ENCODE data around the gene KMT2B.

Gene KMT2B

DNA sequence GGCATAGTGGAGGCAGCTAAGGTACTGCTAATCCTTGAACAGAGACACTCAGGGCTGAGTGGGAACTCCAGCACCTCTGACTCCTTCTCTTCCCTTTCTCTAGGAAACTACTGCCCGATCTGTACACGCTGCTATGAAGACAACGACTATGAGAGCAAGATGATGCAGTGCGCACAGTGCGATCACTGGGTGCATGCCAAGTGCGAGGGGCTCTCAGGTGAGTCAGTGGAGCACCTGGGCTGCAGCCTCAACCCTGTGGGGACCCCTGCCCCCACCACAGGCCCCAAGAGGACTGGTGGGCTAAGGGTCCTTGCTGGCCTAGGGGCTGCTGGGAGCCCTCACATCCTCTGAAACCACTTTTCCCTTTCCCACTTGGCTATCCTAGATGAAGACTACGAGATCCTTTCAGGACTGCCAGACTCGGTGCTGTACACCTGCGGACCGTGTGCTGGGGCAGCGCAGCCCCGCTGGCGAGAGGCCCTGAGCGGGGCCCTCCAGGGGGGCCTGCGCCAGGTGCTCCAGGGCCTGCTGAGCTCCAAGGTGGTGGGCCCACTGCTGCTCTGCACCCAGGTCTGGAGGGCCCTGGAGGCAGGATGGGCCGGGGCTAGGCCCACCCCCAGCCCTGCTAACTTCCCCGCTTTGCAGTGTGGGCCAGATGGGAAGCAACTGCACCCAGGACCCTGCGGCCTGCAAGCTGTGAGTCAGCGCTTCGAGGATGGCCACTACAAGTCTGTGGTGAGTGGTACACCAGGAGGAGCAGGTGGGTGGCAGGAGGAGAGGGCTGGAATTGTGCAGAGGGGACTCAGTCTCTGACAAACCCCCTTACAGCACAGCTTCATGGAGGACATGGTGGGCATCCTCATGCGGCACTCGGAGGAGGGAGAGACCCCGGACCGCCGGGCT lies 9.5 kb downstream of the KMT2B start:
- FAIRE-seq, result no peak

DNA sequence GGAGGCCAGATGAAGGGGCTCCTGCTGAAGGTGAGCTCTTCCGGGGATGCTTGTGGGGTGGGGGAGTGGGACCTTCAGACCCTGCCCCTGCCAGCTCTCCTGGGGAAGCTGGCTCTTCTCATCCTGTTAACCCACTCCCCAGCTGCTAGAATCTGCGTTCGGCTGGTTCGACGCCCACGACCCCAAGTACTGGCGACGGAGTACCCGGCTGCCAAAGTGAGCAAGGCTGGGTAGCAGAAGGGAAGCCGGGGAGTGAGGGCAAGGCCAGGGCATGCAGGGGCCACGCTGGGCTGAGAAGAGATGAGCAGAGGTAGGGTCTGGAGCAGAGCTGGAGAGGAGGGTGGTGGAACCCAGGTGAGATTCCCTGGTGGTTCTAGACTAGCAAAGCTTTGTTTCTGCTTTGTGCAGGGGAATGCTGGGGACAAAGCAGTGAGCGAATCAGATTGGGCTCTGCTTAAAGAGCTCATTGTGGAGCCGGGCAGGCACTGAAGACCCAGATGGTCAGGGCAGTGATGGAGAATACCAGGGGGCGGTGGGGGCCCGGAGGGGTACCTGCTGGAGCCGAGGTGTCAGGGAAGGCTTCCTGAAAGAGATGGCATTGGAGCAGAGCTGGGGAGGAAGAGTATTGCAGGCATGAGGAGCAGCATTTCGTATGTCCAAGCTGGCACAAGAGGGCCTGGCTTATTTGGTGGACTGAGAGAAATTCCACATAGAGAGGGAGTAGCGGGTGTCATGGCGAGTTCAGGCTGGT lies 10.3 kb downstream of the KMT2B start:
- no peak for FAIRE-seq

DNA sequence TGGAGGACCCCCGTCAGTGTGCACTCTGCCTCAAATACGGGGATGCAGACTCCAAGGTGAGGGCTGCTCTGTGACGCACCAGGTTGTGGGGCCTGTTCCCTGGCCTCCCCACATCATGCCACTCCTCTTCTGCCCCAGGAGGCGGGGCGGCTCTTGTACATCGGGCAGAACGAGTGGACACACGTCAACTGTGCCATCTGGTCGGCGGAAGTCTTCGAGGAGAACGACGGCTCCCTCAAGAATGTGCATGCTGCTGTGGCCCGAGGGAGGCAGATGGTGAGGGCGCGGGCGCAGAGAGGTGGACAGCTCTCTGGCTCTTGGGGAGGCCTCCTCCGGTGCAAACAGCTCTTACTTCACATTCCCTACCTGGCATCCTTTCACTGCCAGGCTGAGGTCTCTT lies 11.2 kb downstream of the KMT2B start:
- FAIRE-seq, result no peak

DNA sequence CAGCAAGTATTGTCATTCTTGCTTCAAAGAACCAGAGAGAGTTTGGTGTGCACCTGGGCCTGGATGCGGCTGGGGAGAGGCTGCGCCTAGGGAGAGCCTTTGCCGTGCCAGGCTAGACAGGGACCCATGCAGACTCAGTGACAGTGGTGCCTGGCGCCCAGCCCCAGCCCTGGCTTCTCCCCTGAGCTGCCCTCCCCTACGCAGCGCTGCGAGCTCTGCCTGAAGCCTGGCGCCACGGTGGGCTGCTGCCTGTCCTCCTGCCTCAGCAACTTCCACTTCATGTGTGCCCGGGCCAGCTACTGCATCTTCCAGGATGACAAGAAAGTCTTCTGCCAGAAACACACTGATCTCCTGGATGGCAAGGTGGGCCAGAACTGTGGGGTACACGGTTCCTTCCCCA lies 12.0 kb downstream of the KMT2B start:
- no peak for FAIRE-seq

DNA sequence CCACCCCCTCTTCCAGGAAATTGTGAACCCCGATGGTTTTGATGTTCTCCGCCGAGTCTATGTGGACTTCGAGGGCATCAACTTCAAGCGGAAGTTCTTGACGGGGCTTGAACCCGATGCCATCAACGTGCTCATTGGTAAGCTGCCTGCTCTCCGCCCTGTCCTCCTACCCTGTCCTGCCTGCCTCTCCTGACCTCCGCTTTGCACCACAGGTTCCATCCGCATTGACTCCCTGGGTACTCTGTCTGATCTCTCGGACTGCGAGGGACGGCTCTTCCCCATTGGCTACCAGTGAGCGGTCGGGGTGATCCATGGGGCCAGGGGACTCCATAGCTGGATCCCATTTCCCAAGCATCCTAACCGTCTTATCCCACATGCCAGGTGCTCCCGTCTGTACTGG lies 12.5 kb downstream of the KMT2B start:
- FAIRE-seq, result no peak

DNA sequence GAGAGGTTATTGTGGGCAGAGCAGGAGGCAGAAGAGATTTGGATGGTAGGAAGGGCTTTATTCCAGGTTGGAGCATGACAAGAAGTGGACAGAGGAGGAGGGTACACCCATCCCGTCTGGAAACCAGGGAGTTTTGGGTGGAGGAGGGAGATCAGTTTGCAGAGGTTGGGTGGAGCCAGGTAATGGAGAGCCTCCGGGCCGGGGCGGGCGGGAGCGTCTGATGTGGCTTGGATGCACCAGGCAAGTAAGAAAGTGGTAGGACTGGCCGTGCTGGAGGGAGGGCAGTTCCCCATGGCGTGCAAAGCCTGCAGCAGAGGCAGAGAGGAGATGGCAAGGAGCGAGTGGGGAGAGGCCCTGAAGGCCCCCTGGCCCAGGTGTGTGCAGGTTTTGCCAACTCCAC lies 13.6 kb downstream of the KMT2B start:
- no peak for FAIRE-seq

DNA sequence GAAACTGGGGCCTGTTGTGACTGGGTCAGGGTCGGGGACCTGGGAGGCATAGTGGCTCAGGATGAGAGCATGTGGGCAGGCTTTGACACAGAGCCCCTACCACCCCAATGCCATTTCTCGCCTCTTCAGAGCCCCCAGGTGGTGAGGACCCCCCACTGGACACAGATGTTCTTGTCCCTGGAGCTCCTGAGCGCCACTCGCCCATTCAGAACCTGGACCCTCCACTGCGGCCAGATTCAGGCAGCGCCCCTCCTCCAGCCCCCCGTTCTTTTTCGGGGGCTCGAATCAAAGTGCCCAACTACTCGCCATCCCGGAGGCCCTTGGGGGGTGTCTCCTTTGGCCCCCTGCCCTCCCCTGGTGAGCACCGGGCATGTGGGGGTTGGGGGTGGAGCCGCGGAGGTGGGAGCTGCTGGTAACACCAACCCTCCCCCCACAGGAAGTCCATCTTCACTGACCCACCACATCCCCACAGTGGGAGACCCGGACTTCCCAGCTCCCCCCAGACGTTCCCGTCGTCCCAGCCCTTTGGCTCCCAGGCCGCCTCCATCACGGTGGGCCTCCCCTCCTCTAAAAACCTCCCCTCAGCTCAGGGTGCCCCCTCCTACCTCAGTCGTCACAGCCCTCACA lies 14.1 kb downstream of the KMT2B start:
- FAIRE-seq, result no peak

DNA sequence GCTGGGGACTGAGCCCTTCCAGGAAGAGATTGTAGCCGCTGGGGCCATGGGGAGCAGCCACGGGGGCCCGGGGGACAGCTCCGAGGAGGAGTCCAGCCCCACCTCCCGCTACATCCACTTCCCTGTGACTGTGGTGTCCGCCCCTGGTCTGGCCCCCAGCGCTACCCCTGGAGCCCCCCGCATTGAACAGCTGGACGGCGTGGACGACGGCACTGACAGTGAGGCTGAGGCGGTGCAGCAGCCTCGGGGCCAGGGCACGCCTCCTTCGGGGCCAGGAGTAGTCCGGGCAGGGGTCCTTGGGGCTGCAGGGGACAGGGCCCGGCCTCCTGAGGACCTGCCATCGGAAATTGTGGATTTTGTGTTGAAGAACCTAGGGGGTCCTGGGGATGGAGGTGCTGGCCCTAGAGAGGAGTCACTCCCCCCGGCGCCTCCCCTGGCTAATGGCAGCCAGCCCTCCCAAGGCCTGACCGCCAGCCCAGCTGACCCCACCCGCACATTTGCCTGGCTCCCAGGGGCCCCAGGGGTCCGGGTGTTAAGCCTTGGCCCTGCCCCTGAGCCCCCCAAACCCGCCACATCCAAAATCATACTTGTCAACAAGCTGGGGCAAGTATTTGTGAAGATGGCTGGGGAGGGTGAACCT lies 14.9 kb downstream of the KMT2B start:
- FAIRE-seq, result no peak

DNA sequence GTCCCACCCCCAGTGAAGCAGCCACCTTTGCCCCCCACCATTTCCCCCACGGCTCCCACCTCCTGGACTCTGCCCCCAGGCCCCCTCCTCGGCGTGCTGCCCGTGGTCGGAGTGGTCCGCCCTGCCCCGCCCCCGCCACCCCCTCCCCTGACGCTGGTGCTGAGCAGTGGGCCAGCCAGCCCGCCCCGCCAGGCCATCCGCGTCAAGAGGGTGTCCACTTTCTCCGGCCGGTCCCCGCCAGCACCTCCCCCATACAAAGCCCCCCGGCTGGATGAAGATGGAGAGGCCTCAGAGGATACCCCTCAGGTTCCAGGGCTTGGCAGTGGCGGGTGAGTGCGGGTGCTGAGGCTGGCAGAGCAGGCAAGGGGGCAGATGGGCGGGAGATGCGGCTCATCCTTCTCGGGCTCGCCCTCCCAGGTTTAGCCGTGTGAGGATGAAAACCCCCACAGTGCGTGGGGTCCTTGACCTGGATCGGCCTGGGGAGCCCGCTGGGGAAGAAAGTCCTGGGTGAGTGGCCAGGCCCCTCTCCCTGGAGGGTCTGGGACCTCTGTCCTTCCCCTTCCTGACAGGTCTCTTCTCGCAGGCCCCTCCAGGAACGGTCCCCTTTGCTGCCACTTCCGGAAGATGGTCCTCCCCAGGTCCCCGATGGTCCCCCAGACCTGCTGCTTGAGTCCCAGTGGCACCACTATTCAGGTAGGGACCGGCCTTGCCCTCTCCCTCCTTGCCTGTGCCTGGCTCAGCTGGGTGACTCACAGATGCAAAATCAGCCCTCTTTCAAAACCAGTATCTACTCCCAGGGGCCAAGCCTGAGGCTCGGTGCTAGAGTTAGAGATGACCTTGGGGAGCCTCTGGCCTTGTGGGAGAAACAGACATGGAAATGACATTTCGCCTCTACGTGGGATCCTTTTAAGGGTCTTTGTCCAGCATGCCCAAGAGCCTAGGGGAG lies 15.7 kb downstream of the KMT2B start:
- no peak for FAIRE-seq

DNA sequence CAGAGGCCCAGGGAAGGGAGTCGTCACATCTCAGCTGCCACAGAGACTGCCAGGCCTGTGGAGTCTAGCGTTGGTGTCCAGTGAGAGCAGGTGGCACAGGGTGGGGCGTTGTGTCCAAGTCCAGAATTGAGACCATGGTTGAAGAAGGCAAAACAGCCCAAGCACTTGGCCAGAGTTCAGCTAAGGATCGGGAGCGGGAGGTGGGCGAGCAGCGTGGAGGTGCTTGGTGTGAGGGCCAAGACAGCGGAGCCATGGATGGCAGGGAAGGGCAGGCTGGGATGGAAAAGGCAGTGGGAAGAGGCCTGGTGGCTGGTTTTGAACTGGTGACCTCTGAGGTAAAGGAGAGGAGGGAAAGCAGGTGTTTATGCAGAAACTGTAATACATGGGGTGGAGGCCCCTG lies 16.5 kb downstream of the KMT2B start:
- no peak for FAIRE-seq

DNA sequence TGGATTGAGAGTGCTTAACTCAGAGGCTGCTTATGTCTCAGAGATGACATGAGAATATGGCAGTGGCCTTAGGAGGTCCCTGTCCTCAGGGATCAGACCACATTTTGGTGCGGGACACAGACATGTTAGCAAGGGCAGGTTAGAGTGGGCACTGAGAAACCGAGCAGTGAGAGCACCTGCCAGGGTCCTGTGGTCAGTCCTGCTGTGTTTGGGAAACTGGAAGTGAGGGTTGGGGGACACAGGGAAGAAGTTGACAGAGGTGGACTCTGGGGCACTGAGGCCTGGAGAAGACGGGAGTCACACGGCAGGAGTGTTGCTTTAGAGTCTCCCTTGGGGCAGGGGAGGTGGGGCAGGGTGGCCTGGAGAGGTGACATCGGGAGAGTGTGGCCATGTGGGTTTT lies 17.1 kb downstream of the KMT2B start:
- no peak for FAIRE-seq

DNA sequence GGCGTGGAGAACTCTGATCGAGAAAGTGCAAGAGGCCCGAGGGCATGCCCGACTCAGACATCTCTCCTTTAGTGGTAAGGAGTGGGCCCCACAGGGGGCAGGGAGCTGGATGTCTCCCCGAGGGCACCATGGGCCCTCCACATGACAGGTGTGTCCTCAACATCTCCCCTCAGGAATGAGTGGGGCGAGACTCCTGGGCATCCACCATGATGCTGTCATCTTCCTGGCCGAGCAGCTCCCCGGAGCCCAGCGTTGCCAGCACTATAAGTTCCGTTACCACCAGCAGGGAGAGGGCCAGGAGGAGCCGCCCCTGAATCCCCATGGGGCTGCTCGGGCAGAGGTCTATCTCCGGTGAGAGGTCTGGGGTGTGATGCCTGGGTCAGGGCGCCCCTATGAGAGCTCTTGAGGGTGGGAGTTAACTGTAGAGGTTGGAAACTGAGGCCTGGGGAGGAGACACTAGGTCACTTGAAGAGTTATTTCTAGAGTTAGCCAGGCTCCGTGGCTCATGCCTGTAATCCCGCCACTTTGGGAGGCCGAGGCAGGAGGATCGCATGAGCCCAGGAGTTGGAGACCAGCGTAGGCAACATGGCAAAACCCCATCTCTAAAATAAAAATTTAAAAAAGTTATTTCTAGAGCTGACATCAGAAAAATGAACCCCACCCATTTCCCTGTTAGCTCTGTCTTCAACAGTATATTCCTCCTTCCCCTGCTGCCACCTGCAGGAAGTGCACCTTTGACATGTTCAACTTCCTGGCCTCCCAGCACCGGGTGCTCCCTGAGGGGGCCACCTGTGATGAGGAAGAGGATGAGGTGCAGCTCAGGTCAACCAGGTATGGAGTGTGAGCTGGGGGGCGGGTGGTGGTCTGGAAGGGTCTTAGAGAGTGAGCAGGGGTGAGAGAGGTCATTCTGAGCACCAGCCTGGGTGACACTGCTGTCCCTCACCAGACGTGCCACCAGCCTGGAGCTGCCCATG lies 19.4 kb downstream of the KMT2B start:
- FAIRE-seq, result no peak

DNA sequence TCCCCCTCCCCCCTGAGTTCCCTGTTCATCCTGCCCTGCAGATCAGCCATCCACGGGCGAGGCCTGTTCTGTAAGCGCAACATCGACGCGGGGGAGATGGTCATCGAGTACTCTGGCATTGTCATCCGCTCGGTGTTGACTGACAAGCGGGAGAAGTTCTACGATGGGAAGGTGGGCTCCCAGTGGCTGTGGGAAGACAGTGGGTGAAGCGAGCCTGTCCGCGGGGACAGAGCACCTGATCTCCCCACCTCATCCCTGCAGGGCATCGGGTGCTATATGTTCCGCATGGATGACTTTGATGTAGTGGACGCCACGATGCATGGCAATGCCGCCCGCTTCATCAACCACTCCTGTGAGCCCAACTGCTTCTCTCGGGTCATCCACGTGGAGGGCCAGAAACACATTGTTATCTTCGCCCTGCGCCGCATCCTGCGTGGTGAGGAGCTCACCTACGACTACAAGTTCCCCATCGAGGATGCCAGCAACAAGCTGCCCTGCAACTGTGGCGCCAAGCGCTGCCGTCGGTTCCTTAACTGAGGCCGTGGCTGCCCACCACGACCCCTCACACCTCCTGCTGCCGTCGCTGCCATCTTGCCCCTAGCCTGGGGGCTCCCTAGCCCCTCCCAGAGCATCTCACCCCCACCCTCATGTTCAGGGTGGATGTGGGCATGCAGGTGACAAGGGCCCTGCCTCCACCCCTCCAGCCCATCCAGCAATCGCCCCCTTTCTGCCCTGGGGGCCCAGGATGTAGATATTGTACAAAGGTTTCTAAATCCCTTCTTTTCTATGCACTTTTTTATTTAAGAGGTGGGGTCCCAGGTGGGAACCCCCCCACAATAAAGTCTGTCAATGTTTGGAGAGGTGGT lies 20.5 kb downstream of the KMT2B start:
- FAIRE-seq, result no peak

DNA sequence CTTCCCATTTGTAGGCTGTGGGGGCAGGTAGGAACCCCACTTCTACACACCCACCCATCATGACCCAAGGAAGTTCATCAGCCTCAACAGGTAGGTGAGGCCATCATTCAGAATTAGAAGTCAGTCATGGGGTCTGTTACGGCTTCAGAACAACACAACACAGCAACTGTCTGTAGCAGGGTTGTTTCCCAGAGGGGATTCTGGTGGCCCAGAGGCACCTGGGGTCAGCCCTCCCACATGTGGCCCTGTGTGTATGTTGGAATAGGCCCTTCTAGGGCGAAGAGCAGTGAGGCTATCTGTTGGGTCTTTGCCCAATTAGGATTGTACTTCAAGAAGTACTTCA lies 21.1 kb downstream of the KMT2B start:
- FAIRE-seq, result no peak

DNA sequence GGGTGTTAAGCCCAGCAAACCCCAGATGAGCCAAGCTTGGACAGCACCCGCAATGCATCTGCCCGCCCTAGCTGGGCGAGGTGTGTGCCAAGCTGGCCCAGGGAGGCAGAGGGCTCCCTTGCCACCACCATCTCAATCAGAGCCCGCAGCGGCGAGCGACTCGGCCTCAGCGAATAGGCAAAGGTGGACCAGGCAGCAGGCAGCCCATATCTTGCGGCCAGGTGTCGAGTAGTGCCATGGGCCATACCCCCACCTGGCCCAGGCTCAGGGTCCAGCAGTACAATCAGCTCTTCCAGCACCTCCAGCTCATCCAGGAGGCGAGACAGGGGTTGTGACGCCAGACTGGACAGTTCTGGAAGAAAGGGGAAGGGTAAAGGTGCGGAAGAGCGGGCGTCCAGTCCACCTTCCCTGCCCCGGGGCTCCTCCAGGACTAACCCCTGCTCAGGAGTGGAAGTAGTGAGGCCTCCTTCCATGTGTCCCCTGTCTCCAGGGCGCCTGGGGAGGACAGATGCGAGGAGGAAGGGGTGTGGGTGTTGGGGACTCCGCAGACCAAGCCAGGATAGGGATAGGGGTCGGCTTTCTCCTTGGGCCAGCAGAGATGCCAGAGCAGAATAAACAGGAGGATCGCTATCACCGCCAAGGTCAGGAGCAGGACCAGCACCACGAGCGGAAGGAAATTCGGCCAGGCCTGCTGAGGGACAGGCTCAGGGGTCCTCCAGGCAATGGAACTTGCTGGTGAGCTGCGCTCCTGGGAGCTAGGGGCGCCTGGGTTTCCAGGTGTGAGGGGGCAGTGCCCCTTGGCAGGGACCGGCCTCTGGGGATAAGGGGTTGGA lies 21.7 kb downstream of the KMT2B start:
- FAIRE-seq, result no peak

DNA sequence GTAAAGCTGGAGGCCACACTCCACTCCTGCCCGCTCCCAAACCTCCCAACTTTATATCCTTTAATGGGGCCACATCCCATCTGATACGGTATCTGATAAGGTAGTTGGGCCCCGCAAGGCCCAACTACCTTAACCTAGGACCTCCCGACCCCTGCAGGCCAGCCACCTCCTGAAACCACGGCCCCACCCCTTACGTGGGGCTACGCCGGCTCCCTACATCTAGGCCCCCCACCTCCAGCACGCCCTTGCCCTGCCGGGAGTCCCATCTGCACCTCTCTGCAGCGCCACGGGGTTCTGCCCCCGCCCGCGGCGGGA lies 22.3 kb downstream of the KMT2B start:
- FAIRE-seq, result no peak

DNA sequence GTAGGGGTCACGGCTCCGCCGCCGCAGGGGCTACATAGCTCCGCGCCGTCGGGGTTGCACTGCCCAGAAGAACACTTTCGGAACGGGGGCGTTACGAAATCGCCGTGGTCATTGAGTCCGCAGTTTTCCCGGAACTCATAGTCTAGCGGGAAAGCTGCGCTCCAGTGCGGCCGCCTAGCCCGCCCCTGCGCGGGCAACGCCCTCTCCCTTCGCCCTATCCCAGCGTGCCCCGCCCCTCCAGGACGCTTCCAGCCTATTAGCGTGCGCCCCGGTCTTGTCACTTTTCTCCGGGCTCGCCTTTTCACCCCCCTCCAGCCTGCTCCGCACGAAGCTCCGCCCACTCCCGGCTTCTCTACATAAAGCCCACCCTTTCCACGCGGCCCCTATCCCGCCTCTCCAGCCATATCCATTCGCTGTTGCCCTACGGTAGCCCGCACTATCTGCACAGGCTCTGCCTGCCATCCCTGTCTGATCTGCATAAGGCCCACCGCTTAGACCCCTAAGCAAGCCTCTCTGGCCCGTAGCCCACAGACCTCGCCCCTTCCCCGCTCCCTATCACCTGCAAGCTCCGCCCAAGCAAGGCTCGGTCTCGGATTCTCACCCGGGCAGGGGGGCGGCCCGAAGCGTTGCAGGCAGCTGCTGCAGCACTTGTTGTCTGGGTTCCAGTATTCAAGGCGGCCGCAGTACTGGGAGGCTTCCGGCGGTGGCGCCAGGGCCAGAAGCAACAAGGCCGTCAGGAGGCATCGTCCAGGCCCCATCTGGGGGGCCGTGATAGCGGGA lies 22.8 kb downstream of the KMT2B start:
- peak; percentile 96 for FAIRE-seq

DNA sequence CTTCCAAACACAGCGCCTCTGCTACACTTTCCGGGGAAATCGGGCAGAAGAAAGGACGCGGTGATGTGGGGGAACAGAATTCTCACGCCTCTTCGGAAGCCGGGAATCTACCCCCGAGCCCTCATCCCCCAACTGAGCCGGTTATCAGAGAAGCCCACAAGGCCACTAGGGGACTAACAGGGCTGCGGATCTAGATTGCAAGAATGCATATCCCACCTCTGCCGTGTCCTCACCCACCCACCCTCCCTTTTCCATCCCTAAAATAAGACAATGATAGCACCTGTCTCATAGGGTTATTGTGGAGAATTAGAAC lies 23.4 kb downstream of the KMT2B start:
- no peak for FAIRE-seq

Measured in G401.6 (cell line).